Left colon (tissue), 2 donors: ENCODE measurements around the gene OXCT2. TPM values are rescaled to one million over a fixed set of nuclear protein-coding genes. Genes with fewer than 3 reads are reported as not detected.
"Not testable (repeated sequence)": the region's sequence is repeated elsewhere in the genome, so short reads cannot be mapped to it uniquely, and the experiment has no call there.

Source experiments
- ATAC-seq: fragments of 200-7000 bp; cut with Tn5 transposase; one replicate; pipeline ENCODE4 v1.9.1; 2020; ENCODE audit warnings: mild to moderate bottlenecking, moderate library complexity
- DNase-seq, 2 donors: peaks; one replicate each; pipeline ENCODE4 v3.0.0-alpha.2; 2020
- intact Hi-C, 2 donors: fragments of 100-400 bp; cut with DNase I in 1 of 2; cut with micrococcal nuclease in 1 of 2; formaldehyde crosslinking; loops; one replicate each; pipeline versions ENCODE4 v1.11.2 to v1.14.0; 2022; cut with DNase I, micrococcal nuclease
- total RNA-seq, 2 donors: library from RNA; stranded (reverse); fragmentation: NEBNext Ultra II Directional; extraction: Animal tissue kit (Norgen Biotek cat#: 25700); gene quantifications; one replicate each; pipeline ENCODE4 v1.2.1, GENCODE V29; 2021
- donor health status: DM: no; HTN: no; CAD: no.
- donor health status: DM: yes; HTN: yes; CAD: no.

OXCT2 gene
- total RNA-seq, 2 donors from 2014 or later, result 1.4 to 3.0 TPM

- ATAC-seq, result peak; percentile 88
- peak; percentile 77 to 80 for DNase-seq
- intact Hi-C loops, result no loop called here
Observed at GRCh38 chr1:39788758-39789570, 17.8 kb upstream of the OXCT2 start, which contains the start of gene BMP8B. BMP8B (minus strand) TSS chr1:39788865; CDS start chr1:39788485, 380 bp downstream.

- intact Hi-C loops, result no loop called here
- ATAC-seq, result peak; percentile 45
- no peak for DNase-seq
Observed at GRCh38 chr1:39788426-39788757, 17.2 kb upstream of the OXCT2 start.

DNA sequence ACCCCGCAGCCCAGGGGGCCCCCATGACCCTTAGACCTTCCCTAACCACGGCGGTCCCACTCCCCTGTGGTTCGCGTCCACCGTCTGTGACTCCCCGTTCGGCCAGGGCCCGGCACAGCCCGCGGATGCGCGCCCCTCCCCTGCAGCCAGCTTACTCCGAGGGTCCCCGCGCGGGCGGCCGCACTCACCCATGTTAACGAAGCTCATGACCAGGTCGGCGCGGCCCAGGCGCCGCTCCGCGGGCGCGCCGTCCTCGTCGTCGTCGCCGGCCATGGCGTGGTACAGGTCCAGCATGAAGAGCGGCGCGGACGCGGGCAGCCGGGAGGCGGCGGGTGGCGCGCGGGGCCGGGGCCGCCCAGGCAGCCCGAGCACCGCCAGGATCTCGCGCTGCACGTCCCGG, 16.8 kb upstream of the OXCT2 start:
- intact Hi-C loops, result not testable (repeated sequence)
- peak; percentile 11 for ATAC-seq
- DNase-seq, result peak in 1 of 2 donors; percentile 22

DNA sequence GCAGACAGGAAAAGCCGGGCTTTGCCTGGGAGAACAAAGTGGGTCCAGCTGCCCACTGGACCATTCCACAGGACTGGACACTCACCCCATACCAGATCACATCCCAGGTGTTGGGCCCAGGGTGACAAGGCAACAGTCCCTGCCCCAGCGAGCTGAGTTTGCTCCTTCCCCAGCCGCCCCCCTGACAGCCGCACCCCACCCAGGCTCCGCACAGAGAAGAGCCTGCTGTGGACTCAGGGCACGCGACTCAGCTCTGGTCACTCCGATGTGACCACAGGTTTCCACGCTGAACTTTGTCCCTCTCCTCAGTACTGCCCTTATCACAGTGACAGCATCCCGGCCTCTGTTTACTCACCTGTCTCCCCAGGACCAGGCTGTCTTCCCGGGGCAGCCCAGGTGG, 16.3 kb upstream of the OXCT2 start:
- intact Hi-C loops, result no loop called here
- peak; percentile 40 for ATAC-seq
- no peak for DNase-seq

GRCh38 chr1:39787108-39787375, 15.9 kb upstream of the OXCT2 start:
- ATAC-seq, DNase-seq, intact Hi-C loops: not testable (repeated sequence)

DNA sequence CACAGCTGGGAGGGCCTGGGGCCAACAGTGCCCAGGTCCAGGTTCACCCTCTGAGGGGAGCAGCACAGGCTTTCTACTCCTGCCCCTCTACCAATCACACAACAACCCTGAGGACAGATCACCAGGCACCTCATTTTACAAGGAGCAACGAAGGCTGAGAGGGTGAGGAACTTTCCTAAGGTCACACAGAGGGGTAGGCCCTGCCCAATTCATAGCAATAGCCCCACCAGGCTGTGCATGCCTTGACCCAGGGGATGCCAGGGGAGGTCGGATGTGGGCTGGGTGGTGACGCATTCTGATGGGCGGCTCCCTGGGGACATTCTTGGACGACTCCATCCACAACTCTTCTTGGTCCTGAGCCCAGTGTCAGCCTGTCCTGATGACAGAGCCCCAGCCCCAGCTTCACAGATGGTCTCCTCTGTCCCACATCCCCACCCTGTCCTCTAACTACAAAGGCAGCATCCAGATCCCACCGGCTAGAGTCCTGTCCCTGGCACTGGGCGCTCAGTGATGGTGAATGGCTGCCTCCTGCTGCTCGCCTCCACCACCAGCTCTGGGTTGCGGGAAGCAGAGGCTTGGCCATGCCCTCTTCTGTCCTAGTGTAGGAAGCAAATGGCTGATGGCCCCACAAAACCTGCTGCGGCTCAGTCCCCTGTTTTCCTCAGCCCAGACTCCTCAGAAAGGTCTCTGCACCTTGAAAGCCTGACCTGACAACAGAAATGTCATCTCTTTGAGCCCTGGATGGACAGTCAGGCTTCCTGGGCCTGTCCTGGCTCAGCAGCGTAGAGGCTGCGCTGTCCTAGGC, 15.4 kb upstream of the OXCT2 start:
- ATAC-seq, intact Hi-C loops, DNase-seq: not testable (repeated sequence)

DNA sequence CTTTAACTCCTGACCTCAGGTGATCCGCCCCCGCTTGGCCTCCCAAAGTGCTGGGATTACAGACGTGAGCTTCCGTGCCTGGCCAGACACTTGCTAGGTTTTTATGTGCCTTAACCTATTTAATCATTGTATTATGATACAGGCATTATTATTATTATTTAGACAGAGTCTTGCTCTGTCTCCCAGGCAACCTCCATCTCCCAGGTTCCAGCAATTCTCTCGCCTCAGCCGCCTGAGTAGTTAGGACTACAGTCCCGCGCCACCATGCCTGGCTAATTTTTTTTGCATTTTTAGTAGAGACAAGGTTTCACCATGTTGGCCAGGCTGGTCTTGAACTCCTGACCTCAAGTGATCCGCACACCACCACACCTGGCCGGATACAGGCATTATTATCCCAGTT, 11.5 kb upstream of the OXCT2 start:
- intact Hi-C loops, DNase-seq, ATAC-seq: not testable (repeated sequence)

DNA sequence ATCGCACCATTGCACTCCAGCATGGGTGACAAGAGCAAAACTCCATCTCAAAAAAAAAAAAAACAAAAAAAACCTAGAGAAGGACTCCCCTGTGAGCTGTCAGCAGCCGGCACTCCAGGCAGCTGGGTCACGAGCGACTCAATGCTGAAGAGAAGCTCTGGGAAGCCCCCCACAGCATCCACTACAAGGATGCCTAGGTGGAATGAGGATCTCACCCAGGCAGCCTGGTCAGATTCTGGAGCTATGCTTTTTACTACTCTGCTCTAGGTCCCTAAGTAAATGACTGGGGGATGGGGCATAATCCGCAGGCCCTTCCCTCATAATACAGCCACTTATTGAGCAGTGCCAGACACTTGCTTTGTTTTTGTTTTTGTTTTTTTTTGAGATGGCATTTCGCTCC, 11.0 kb upstream of the OXCT2 start:
- ATAC-seq (no peak), DNase-seq (no peak)
- intact Hi-C loops, result no loop called here

GRCh38 chr1:39781349-39781715, 10.2 kb upstream of the OXCT2 start:
- intact Hi-C loops, result no loop called here
- ATAC-seq (no peak), DNase-seq (no peak)

GRCh38 chr1:39779821-39780220, 8.7 kb upstream of the OXCT2 start:
- DNase-seq (no peak), ATAC-seq (no peak)
- intact Hi-C loops, result no loop called here

GRCh38 chr1:39779137-39779536, 8.0 kb upstream of the OXCT2 start:
- intact Hi-C loops, result no loop called here
- ATAC-seq (no peak), DNase-seq (no peak)

DNA sequence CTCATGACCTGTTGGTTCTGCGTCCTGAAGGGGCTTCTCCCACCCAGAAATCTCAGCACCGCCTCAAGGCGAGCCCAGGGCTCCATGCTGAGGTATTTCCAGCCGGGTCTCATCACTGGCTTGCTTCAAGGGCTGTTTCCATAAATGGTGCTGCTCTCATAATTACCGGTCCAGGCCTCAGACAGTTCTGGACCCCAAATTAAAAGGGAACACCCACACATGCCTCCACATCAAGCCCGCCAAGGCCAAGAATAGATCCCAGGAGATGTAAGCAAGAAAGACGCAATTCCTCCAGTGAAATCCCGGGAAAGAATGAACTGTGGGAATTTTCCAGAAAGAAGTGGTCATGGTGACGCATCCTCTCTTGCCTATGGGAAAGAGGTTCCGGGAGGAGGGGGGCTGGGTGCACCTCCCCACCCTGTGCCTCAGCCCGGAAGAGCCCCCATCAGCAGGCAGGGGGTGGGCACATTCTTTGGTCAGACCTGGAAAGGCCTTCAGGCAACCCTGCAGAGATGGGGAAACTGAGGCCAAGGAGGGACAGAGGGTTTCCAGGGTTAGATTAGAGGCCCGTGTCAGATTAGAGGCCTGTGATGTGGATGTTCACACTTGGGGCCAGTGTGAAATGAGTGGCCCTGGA, 7.4 kb upstream of the OXCT2 start:
- DNase-seq, intact Hi-C loops, ATAC-seq: not testable (repeated sequence)

DNA sequence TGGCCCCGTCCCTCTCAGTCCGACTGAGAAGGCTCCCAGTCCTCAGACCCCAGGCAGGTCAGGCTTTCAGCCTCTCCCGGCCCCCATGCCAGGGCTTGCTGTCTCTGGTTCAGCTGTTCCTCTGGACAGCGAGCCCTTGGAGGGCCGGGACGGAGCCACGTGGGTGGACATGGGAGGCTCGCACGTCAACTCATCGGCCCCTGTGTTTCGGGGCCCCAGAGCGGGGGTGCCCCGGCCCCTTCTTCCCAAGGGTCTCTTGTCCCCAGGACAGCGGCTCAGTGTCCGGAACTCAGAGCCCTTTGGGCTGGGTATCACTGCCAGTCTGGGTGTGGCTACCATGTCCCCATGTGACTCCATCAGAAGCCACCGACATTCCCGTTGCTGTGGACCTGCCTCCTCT, 6.7 kb upstream of the OXCT2 start:
- ATAC-seq, DNase-seq, intact Hi-C loops: not testable (repeated sequence)

- intact Hi-C loops, result no loop called here
- DNase-seq (no peak), ATAC-seq (no peak)
Observed at GRCh38 chr1:39777306-39777705, 6.2 kb upstream of the OXCT2 start.

DNA sequence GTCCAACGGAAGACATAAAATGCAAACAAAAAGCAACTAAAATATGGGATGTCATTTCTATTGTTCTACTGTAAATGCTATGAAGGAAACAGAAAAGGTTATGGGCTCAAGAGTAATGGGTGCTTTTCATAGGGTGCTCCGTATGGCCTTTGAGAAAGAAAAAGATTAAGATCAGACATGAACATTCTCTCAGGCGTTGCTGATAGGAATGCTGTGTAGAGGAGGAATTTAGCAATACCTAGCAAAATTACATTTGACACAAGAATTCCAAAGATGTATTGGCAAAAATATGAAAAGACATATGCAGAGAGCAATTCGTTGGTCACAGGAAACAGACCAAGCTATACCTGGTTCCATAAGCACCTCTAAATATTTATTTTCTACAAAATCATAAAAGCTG, 5.7 kb upstream of the OXCT2 start:
- DNase-seq (no peak), ATAC-seq (no peak)
- intact Hi-C loops, result no loop called here

GRCh38 chr1:39776400-39776713, 5.2 kb upstream of the OXCT2 start:
- peak; percentile 30 to 58 for DNase-seq
- ATAC-seq, result no peak
- intact Hi-C loops, result no loop called here

DNA sequence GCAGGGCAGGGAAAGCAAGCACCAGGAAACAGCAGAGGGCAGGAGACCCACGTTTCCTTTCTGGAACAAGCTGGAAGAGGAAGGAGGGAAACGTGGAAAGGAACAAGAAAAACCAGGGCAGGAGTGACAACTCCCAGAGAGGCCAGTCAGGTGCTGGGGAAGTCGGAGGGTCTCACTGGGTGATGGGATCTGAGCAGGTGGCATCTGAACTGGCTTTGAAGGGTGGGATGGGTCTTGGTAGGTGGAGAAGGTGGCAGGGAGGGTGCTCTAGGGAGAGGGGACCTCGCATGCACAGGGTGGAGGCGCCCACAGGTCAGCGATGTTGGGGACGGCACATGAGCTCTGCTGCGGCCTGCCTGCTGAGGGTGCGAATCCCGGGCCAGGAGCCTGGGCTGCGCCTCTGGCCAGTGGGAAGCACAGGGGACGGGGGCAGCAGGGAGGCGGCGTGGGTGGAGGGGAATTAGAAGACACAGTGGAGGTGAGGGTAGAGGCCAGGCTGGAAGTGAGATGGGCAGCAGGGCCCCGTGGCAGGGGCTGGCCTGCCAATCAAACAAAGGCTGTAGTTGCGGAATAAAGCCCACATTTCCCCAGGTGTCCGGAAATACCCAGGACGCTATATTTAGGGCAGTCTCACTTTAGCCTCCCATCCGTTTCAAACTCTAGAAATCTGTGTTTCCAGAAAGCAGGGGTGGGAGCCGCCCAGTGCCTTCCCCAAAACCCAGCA, 4.7 kb upstream of the OXCT2 start:
- intact Hi-C loops, DNase-seq, ATAC-seq: not testable (repeated sequence)

- DNase-seq, intact Hi-C loops: not testable (repeated sequence)
- ATAC-seq, result peak; percentile 70
Observed at GRCh38 chr1:39775141-39775540, 4.0 kb upstream of the OXCT2 start.

DNA sequence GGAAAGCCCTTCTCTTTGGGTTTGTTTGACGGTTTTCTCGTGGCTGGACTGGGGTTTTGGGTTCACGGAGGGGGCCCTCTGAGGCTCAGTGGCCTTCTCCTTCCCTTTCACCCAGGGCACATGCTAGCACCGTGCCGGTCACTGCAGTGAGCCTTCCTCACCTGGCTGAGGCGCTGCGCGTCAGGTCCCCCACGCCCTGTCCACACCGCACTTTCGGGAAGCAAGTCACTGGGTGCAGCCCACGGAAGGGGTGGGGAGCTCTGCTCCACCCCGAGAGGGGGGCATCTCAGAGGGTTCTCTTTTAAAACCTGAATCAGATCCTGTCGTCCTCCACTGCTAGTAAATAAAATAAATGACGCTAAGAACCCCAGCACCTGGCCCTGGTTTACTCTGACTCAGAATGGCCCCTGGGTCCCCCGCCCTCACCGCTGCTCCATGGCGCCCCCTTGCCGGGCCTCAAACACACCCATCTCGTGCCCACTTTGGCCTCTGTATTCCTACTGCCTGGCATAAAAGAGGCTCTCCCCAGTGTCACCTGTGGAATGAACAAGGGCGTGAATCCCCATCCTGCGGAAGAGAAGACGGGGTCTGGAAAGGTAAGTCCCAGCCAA, 2.3 kb upstream of the OXCT2 start:
- intact Hi-C loops, DNase-seq: not testable (repeated sequence)
- peak; percentile 37 for ATAC-seq
